ENCODE results near the gene DNALI1. TPM values are rescaled to one million over a fixed set of nuclear protein-coding genes. Genes with fewer than 3 reads are reported as not detected.
A peak's percentile ranks its signal among the peaks of the same experiment; 100 is the strongest.

DNALI1 gene
- total RNA-seq, 1 donor from 2014 or later = 12.2 TPM

GRCh38 chr1:37605806-37606474, 49.2 kb downstream of the DNALI1 start:
- H3K27me3 Mint-ChIP-seq (ENCODE audit: unreplicated experiment) = peaks cover 6% of the 10 kb centered on the region
- H3K4me1 Mint-ChIP-seq (ENCODE audit: low read depth, unreplicated experiment) = peaks cover 20% of the 10 kb centered on the region
- no peak for DNase-seq
- H3K4me3 Mint-ChIP-seq (ENCODE audit: unreplicated experiment) = peak overlapping the region; percentile 68
- TF ChIP-seq, protein P1, sequence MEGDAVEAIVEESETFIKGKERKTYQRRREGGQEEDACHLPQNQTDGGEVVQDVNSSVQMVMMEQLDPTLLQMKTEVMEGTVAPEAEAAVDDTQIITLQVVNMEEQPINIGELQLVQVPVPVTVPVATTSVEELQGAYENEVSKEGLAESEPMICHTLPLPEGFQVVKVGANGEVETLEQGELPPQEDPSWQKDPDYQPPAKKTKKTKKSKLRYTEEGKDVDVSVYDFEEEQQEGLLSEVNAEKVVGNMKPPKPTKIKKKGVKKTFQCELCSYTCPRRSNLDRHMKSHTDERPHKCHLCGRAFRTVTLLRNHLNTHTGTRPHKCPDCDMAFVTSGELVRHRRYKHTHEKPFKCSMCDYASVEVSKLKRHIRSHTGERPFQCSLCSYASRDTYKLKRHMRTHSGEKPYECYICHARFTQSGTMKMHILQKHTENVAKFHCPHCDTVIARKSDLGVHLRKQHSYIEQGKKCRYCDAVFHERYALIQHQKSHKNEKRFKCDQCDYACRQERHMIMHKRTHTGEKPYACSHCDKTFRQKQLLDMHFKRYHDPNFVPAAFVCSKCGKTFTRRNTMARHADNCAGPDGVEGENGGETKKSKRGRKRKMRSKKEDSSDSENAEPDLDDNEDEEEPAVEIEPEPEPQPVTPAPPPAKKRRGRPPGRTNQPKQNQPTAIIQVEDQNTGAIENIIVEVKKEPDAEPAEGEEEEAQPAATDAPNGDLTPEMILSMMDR (IDR thresholded peaks at IDR 0.05; ENCODE audit: partially characterized antibody, unreplicated experiment) = no peak
- no peaks in the 10 kb centered on the region for H3K9me3 Mint-ChIP-seq (ENCODE audit: unreplicated experiment)
- no peaks in the 10 kb centered on the region for H3K36me3 Mint-ChIP-seq (ENCODE audit: unreplicated experiment)
- no peak overlapping the region for H3K27ac Mint-ChIP-seq (ENCODE audit: unreplicated experiment)

DNA sequence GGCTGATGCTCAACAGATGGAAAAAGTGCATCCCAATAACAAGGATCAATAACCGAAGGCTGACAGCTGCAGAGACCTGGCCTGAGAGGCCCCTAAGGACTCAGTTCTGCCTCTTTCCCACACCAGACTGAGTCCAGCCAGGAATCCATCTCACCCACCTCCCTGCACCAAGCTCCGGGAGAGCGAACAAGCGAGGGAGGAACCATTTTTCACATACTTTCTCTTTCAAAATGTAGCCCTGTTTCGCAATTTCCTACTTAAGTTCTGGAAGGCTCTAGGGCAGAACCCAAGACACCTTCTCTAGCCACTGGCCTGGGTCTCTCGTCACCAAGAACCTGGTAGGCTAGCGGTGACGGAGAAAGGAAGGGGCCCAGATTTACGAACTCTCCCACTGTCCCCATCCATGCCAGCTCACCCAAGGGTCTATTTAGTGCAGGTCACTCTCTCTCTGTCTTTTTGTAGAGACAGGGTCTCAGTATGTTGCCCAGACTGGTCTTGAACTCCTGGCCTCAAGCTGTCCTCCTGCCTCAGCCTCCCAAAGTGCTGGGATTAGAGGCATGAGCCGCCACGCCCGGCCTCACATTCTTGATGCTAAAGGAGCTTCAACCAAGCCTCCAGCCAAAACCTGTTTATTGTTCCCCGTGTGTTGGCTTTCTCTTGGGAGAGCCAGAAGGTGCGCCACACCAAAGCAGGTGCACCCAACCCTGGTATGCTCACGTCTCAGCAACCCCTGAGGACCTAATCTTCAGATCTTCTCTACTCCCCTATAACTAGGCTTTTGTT, 49.9 kb downstream of the DNALI1 start:
- Mint-ChIP-seq H3K4me1 (ENCODE audit: low read depth, unreplicated experiment) (peaks cover 20% of the 10 kb centered on the region), H3K27ac (ENCODE audit: unreplicated experiment) (no peak overlapping the region), H3K9me3 (ENCODE audit: unreplicated experiment) (no peaks in the 10 kb centered on the region), H3K36me3 (ENCODE audit: unreplicated experiment) (no peaks in the 10 kb centered on the region), H3K4me3 (ENCODE audit: unreplicated experiment) (peak overlapping the region; percentile 68), H3K27me3 (ENCODE audit: unreplicated experiment) (peaks cover 1% of the 10 kb centered on the region)
- TF ChIP-seq, protein P1 (IDR thresholded peaks at IDR 0.05; ENCODE audit: partially characterized antibody, unreplicated experiment) = no peak
- no peak for DNase-seq

DNA sequence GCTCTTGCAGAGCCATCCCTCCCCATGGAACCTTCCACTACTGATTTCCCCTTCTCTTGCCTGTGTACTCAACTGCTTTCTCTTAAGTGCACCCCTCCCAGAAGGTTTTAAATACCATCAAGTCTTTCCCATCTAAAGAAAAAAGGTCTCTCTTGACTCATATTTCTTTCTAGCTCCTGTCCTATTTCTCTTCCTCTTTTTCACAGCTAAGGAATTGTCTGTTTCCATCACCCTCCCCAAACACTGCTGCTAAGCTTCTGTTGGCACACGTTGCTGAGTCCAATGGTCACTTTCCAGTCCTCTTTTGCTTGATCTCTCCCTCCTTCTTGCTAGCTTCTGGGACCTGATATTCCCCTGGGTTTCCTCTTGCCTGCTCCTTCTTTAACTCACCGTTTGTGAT, 52.3 kb downstream of the DNALI1 start:
- Mint-ChIP-seq H3K27ac (ENCODE audit: unreplicated experiment) (no peak overlapping the region), H3K4me3 (ENCODE audit: unreplicated experiment) (no peak overlapping the region), H3K4me1 (ENCODE audit: low read depth, unreplicated experiment) (peaks cover 22% of the 10 kb centered on the region), H3K36me3 (ENCODE audit: unreplicated experiment) (no peaks in the 10 kb centered on the region), H3K9me3 (ENCODE audit: unreplicated experiment) (no peaks in the 10 kb centered on the region), H3K27me3 (ENCODE audit: unreplicated experiment) (peaks cover 8% of the 10 kb centered on the region)
- TF ChIP-seq, protein P1 (IDR thresholded peaks at IDR 0.05; ENCODE audit: partially characterized antibody, unreplicated experiment) = no peak
- DNase-seq = no peak

- no peak for DNase-seq
- TF ChIP-seq, protein P1 (IDR thresholded peaks at IDR 0.05; ENCODE audit: partially characterized antibody, unreplicated experiment) = no peak
- no peak overlapping the region for H3K4me3 Mint-ChIP-seq (ENCODE audit: unreplicated experiment)
- peaks cover 8% of the 10 kb centered on the region for H3K27me3 Mint-ChIP-seq (ENCODE audit: unreplicated experiment)
- H3K27ac Mint-ChIP-seq (ENCODE audit: unreplicated experiment) = no peak overlapping the region
- peaks cover 18% of the 10 kb centered on the region for H3K4me1 Mint-ChIP-seq (ENCODE audit: low read depth, unreplicated experiment)
- H3K36me3 Mint-ChIP-seq (ENCODE audit: unreplicated experiment) = no peaks in the 10 kb centered on the region
- no peaks in the 10 kb centered on the region for H3K9me3 Mint-ChIP-seq (ENCODE audit: unreplicated experiment)
Observed at GRCh38 chr1:37609994-37610393, 53.3 kb downstream of the DNALI1 start.

DNA sequence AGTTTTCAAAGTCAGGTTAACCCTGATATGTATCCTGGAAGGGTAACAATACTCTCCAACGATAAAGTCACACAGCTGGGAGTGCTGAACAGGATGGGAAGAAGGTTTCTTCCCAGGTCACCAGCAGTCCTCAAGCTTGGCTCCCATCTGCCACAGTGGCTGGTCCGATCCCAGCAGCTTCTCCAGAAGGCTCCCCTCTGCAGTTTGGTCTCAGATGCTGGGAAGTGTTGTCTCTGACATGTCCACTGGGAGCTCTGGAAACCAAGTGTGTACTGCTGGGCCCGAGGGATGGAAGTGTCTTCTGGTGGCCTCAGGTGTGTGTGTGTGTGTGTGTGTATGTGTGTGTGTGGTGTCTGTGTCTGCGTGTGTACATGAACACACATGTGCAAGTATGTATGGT, 55.4 kb downstream of the DNALI1 start:
- Mint-ChIP-seq H3K27me3 (ENCODE audit: unreplicated experiment) (peaks cover 18% of the 10 kb centered on the region), H3K9me3 (ENCODE audit: unreplicated experiment) (peaks cover 2% of the 10 kb centered on the region), H3K4me3 (ENCODE audit: unreplicated experiment) (no peak overlapping the region), H3K36me3 (ENCODE audit: unreplicated experiment) (no peaks in the 10 kb centered on the region), H3K27ac (ENCODE audit: unreplicated experiment) (no peak overlapping the region), H3K4me1 (ENCODE audit: low read depth, unreplicated experiment) (peaks cover 14% of the 10 kb centered on the region)
- TF ChIP-seq, protein P1 (IDR thresholded peaks at IDR 0.05; ENCODE audit: partially characterized antibody, unreplicated experiment) = no peak
- DNase-seq = no peak

Measured in glutamatergic neuron (in vitro differentiated cells).